SK-N-SH treated with all-trans-retinoic acid at 6 μM for 48 hours (cell line): Measurements from ENCODE around the gene GIN1.

ENCODE experiments used
- ATAC-seq: fragments of 200-7000 bp; cut with Tn5 transposase; 3 replicates; pipeline ENCODE4 v1.9.1; 2020; ENCODE audit warnings: mild to moderate bottlenecking, moderate library complexity
- ARNTL ChIP-seq: fragments of 450-650 bp; formaldehyde crosslinking; IDR thresholded peaks from 2 replicates; pipeline ENCODE4 v1.5.0; 2020; ENCODE audit warnings: low read depth, mild to moderate bottlenecking, moderate library complexity, borderline replicate concordance
- BACH2 ChIP-seq: fragments of 250-450 bp; sonication (Bioruptor Pico); IDR thresholded peaks from 2 replicates; pipeline ENCODE4 v1.9.0; 2021; ENCODE audit warnings: mild to moderate bottlenecking, borderline replicate concordance
- CSDC2 ChIP-seq: fragments of 250-450 bp; sonication (Bioruptor Pico); IDR thresholded peaks from 2 replicates; pipeline ENCODE4 v1.5.0; 2020; ENCODE audit warnings: mild to moderate bottlenecking, moderate library complexity
- CSRNP3 ChIP-seq: fragments of 250-450 bp; sonication (Bioruptor Pico); IDR thresholded peaks from 2 replicates; pipeline ENCODE4 v1.5.1; 2021; ENCODE audit warnings: mild to moderate bottlenecking, moderate library complexity
- ESRRG ChIP-seq: fragments of 250-450 bp; sonication (Bioruptor Pico); IDR thresholded peaks from 2 replicates; pipeline ENCODE4 v1.6.1; 2021; ENCODE audit warnings: mild to moderate bottlenecking
- GLIS3 ChIP-seq: fragments of 250-450 bp; sonication (Bioruptor Pico); IDR thresholded peaks from 2 replicates; pipeline ENCODE4 v1.5.0; 2020; ENCODE audit warnings: mild to moderate bottlenecking, moderate library complexity
- ISL1 ChIP-seq: fragments of 250-450 bp; sonication (Bioruptor Pico); IDR thresholded peaks from 2 replicates; pipeline ENCODE4 v2.1.2; 2022; ENCODE audit warnings: mild to moderate bottlenecking, moderate library complexity
- OSR1 ChIP-seq: fragments of 250-450 bp; sonication (Bioruptor Pico); IDR thresholded peaks from 2 replicates; pipeline ENCODE4 v1.8.0; 2022; ENCODE audit warnings: moderate library complexity, mild to moderate bottlenecking, inconsistent platforms
- POU6F1 ChIP-seq: fragments of 250-450 bp; sonication (Bioruptor Pico); IDR thresholded peaks from 2 replicates; pipeline ENCODE4 v1.8.0; 2021; ENCODE audit warnings: low read depth, mild to moderate bottlenecking, moderate library complexity, borderline replicate concordance
- PPARA ChIP-seq: fragments of 250-450 bp; sonication (Bioruptor Pico); IDR thresholded peaks from 2 replicates; pipeline ENCODE4 v1.5.0; 2020; ENCODE audit warnings: mild to moderate bottlenecking, borderline replicate concordance
- RARB ChIP-seq: fragments of 250-450 bp; sonication (Bioruptor Pico); IDR thresholded peaks from 2 replicates; pipeline ENCODE4 v1.8.0; 2021; ENCODE audit warnings: mild to moderate bottlenecking, moderate library complexity
- SNAI2 ChIP-seq: fragments of 250-450 bp; sonication (Bioruptor Pico); IDR thresholded peaks from 2 replicates; pipeline ENCODE4 v1.5.0; 2020; ENCODE audit warnings: mild to moderate bottlenecking, moderate library complexity
- TCF4 ChIP-seq: fragments of 250-450 bp; sonication (Bioruptor Pico); IDR thresholded peaks from 2 replicates; pipeline ENCODE4 v1.8.0; 2021; ENCODE audit warnings: mild to moderate bottlenecking, moderate library complexity, borderline replicate concordance
- ZC3H10 ChIP-seq: fragments of 250-450 bp; sonication (Bioruptor Pico); IDR thresholded peaks from 2 replicates; pipeline ENCODE4 v1.5.1; 2021; ENCODE audit warnings: mild to moderate bottlenecking, moderate library complexity
- ZFP3 ChIP-seq: fragments of 250-450 bp; sonication (Bioruptor Pico); IDR thresholded peaks from 2 replicates; pipeline ENCODE4 v1.5.0; 2020; ENCODE audit warnings: mild to moderate bottlenecking, moderate library complexity
- ZFP30 ChIP-seq: fragments of 450-650 bp; formaldehyde crosslinking; IDR thresholded peaks from 2 replicates; pipeline ENCODE4 v1.5.0; 2022; ENCODE audit warnings: mild to moderate bottlenecking, moderate library complexity
- ZNF565 ChIP-seq: fragments of 450-650 bp; formaldehyde crosslinking; conservative IDR thresholded peaks from 2 replicates; pipeline ENCODE4 v1.5.0; 2020; ENCODE audit warnings: low read depth, mild to moderate bottlenecking, moderate library complexity
- ZNF70 ChIP-seq: fragments of 450-650 bp; formaldehyde crosslinking; IDR thresholded peaks from 2 replicates; pipeline ENCODE4 v1.5.0; 2020; ENCODE audit warnings: mild to moderate bottlenecking, moderate library complexity
- ZNF8 ChIP-seq: fragments of 450-650 bp; formaldehyde crosslinking; IDR thresholded peaks from 2 replicates; pipeline ENCODE4 v1.5.0; 2020; ENCODE audit warnings: mild to moderate bottlenecking, moderate library complexity
- TF ChIP-seq, protein P1 (sequence below): fragments of 250-450 bp; sonication (Bioruptor Pico); IDR thresholded peaks from 2 replicates; pipeline ENCODE4 v1.8.0; 2020; ENCODE audit warnings: mild to moderate bottlenecking, moderate library complexity, borderline replicate concordance
- TF ChIP-seq, protein P2 (sequence below): fragments of 250-450 bp; sonication (Bioruptor Pico); IDR thresholded peaks from 2 replicates; pipeline ENCODE4 v1.5.1; 2020; ENCODE audit warnings: low read depth, mild to moderate bottlenecking, moderate library complexity
- TF ChIP-seq, protein P3 (sequence below): fragments of 250-450 bp; sonication (Bioruptor Pico); IDR thresholded peaks from 2 replicates; pipeline ENCODE4 v1.5.0; 2020; ENCODE audit warnings: mild to moderate bottlenecking, moderate library complexity

GIN1 gene

DNA sequence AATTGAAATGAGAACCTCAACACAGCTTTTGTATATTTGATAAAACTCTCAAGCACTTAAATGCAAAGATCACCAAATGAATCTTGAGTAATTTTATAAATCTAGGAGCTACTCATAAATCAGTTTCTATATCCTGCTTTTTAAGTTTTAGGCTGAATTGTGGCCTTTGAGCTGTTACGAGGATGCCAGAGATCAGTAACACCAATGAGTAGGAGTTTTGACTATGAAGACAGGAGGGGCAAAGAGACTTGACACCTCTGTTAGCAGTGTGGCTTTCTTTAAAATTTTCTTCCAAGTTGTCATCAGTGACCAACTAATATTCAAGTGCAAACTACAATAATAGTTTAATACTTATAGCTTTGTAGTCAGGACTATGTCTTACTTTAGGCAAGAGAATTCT, 12.7 kb upstream of the GIN1 start:
- no peak for ATAC-seq
- TF ChIP-seq ZFP30 (CRISPR knock-in tag) (no peak), ISL1 (CRISPR knock-in tag) (no peak), ZNF565 (CRISPR knock-in tag) (no peak), PPARA (no peak)

- no peak for ATAC-seq
- no peak for TF ChIP-seq OSR1 (CRISPR knock-in tag)
- TF ChIP-seq CSRNP3 (CRISPR knock-in tag) = no peak
- TF ChIP-seq CSDC2 (CRISPR knock-in tag) = no peak
- no peak for TF ChIP-seq ZFP30 (CRISPR knock-in tag)
- TF ChIP-seq ZC3H10 (CRISPR knock-in tag) = no peak
- TF ChIP-seq POU6F1 (CRISPR knock-in tag) = no peak
- TF ChIP-seq, protein P1, sequence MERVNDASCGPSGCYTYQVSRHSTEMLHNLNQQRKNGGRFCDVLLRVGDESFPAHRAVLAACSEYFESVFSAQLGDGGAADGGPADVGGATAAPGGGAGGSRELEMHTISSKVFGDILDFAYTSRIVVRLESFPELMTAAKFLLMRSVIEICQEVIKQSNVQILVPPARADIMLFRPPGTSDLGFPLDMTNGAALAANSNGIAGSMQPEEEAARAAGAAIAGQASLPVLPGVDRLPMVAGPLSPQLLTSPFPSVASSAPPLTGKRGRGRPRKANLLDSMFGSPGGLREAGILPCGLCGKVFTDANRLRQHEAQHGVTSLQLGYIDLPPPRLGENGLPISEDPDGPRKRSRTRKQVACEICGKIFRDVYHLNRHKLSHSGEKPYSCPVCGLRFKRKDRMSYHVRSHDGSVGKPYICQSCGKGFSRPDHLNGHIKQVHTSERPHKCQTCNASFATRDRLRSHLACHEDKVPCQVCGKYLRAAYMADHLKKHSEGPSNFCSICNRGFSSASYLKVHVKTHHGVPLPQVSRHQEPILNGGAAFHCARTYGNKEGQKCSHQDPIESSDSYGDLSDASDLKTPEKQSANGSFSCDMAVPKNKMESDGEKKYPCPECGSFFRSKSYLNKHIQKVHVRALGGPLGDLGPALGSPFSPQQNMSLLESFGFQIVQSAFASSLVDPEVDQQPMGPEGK = no peak
- no peak for TF ChIP-seq ZNF565 (CRISPR knock-in tag)
- TF ChIP-seq ZNF8 = no peak
- TF ChIP-seq ISL1 (CRISPR knock-in tag) = no peak
- TF ChIP-seq, all 23 proteins: peak for 0
These were observed 8.3 kb upstream of the GIN1 start for GRCh38 chr5:103128202-103128601.

DNA sequence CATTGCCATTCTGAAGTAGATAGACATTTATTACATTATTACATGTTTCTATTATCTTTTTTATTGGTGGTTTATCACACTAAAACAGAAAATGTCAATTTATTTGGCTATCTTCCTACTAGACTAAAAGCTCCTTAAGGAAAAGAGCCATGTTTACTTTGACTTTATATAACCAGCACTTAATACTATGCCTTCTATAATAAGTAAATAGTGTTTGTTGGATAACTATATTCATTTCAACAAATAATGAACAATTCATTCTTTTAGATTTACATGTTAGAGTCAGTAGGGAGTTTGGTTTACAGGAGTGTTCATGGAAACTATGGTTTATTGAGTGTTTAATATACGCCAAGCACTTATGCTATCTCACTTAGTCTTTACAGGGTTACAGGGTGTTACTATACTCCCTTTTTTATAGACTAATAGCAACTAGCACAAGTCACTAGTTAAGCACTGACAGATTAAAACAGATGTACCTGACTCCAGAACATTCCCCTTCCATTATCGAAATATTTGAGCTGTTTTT, 7.4 kb upstream of the GIN1 start:
- no peak for ATAC-seq
- TF ChIP-seq, protein P2, sequence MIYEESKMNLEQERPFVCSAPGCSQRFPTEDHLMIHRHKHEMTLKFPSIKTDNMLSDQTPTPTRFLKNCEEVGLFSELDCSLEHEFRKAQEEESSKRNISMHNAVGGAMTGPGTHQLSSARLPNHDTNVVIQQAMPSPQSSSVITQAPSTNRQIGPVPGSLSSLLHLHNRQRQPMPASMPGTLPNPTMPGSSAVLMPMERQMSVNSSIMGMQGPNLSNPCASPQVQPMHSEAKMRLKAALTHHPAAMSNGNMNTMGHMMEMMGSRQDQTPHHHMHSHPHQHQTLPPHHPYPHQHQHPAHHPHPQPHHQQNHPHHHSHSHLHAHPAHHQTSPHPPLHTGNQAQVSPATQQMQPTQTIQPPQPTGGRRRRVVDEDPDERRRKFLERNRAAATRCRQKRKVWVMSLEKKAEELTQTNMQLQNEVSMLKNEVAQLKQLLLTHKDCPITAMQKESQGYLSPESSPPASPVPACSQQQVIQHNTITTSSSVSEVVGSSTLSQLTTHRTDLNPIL (CRISPR knock-in tag) = no peak
- TF ChIP-seq GLIS3 (CRISPR knock-in tag) = no peak
- TF ChIP-seq ZFP3 (CRISPR knock-in tag) = no peak
- no peak for TF ChIP-seq ZNF8
- TF ChIP-seq BACH2 = no peak
- no peak for TF ChIP-seq ESRRG (CRISPR knock-in tag)
- no peak for TF ChIP-seq OSR1 (CRISPR knock-in tag)
- TF ChIP-seq, protein P1 = no peak
- TF ChIP-seq, protein P3, sequence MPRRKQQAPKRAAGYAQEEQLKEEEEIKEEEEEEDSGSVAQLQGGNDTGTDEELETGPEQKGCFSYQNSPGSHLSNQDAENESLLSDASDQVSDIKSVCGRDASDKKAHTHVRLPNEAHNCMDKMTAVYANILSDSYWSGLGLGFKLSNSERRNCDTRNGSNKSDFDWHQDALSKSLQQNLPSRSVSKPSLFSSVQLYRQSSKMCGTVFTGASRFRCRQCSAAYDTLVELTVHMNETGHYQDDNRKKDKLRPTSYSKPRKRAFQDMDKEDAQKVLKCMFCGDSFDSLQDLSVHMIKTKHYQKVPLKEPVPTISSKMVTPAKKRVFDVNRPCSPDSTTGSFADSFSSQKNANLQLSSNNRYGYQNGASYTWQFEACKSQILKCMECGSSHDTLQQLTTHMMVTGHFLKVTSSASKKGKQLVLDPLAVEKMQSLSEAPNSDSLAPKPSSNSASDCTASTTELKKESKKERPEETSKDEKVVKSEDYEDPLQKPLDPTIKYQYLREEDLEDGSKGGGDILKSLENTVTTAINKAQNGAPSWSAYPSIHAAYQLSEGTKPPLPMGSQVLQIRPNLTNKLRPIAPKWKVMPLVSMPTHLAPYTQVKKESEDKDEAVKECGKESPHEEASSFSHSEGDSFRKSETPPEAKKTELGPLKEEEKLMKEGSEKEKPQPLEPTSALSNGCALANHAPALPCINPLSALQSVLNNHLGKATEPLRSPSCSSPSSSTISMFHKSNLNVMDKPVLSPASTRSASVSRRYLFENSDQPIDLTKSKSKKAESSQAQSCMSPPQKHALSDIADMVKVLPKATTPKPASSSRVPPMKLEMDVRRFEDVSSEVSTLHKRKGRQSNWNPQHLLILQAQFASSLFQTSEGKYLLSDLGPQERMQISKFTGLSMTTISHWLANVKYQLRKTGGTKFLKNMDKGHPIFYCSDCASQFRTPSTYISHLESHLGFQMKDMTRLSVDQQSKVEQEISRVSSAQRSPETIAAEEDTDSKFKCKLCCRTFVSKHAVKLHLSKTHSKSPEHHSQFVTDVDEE (CRISPR knock-in tag) = no peak
- no peak for TF ChIP-seq PPARA
- no peak for TF ChIP-seq ZFP30 (CRISPR knock-in tag)
- no peak for TF ChIP-seq TCF4 (CRISPR knock-in tag)
- no peak for TF ChIP-seq RARB
- TF ChIP-seq CSRNP3 (CRISPR knock-in tag) = no peak
- TF ChIP-seq SNAI2 = no peak
- TF ChIP-seq ISL1 (CRISPR knock-in tag) = no peak
- TF ChIP-seq ZC3H10 (CRISPR knock-in tag) = no peak
- TF ChIP-seq ZNF70 = no peak
- TF ChIP-seq ZNF565 (CRISPR knock-in tag) = no peak
- TF ChIP-seq ARNTL = no peak
